ENCODE data around the gene UFD1. TPM values are rescaled to one million over a fixed set of nuclear protein-coding genes. Genes with fewer than 3 reads are reported as not detected.

Gene UFD1
- total and polyA plus RNA-seq, 9 of the 15 experiments (the other 6 are each of a cell fraction or from before 2014, with no cell fraction given) = 238 to 645 (median 363) TPM

DNA sequence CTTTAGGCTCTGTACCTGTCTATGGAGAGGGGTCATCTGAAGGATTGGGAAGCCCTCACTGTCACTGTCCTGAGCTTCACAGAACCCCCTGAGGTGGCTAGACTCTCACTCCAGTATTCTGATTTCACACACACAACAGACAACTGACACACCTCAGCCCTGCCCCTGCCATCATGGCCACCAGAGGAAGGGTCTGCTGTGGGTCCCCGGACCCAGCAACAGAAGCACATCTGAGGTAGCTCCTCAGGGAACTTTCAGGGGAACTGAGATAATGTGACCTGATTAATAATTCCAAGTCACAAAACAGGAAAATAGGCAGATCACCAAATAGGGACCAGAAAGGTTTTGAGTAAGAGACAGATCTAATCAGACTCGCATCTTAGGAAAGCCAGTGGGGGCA, 24.0 kb downstream of the UFD1 start:
- ChIA-PET CTCF (ENCODE audit: low intra/inter-chr PET ratio) (no interaction called here), POLR2A (interaction anchor here (0.8 to 7.8 kb wide), 7 partner anchors 9 to 28 kb away, joined by 3 to 131 read pairs (median 8); partner anchors contain the start of genes C22orf39 and HIRA)
- no peaks in the 10 kb centered on the region for H3K9me3 ChIP-seq (replicated peaks; ENCODE audit: control insufficient read depth, insufficient read depth, low read depth, low read length)
- no peak overlapping the region for H3K27ac ChIP-seq (ENCODE audit: extremely low read depth, low read depth, low read length)
- no peak overlapping the region for H3K4me3 ChIP-seq
- H3K27me3 ChIP-seq (ENCODE audit: control insufficient read depth in 2 of 2, insufficient read depth in 2 of 2, low read length in 2 of 2) = no peaks in the 10 kb centered on the region
- H3K4me1 ChIP-seq (replicated peaks in 1 of 2; ENCODE audit: control insufficient read depth in 2 of 2, insufficient read depth in 2 of 2, low read length in 2 of 2) = no peaks in the 10 kb centered on the region
- H3K9me1 ChIP-seq (ENCODE audit: control insufficient read depth, insufficient read depth, low read length) = no peaks in the 10 kb centered on the region
- H4K20me1 ChIP-seq (replicated peaks; ENCODE audit: control insufficient read depth, insufficient read depth, low read length) = 0 out of 2 replicates have a peak, but pooled peaks cover 3% of the 10 kb centered on the region
- no peak overlapping the region for H3K4me2 ChIP-seq (ENCODE audit: insufficient read depth, low read length)
- no peaks in the 10 kb centered on the region for H3K79me2 ChIP-seq (ENCODE audit: control insufficient read depth, insufficient read depth, low read length)
- H3K9ac ChIP-seq (ENCODE audit: insufficient read depth in 1 of 2, low read depth in 2 of 2, low read length in 2 of 2) = no peak overlapping the region
- no peak overlapping the region for H2AFZ ChIP-seq (ENCODE audit: low read depth, low read length)
- BruUV-seq (replicated peaks) = no TSS peak
- ATAC-seq (no peak), FAIRE-seq (no peak), DNase-seq (ENCODE audit: extremely low read depth in 1 of 4, low spot score in 3 of 4) (no peak)
- 93% methylated on average over 2 of the region's 2 CpGs for WGBS (ENCODE audit: insufficient coverage, low coverage, missing lambda C conversion rate)
- H3K36me3 ChIP-seq (ENCODE audit: control insufficient read depth, insufficient read depth, low read length) = peaks cover 96% of the 10 kb centered on the region
- intact Hi-C loops (cut with micrococcal nuclease) = no loop called here
- TF ChIP-seq PRMT5 (CRISPR knock-in tag; IDR thresholded peaks at IDR 0.05) = 0 out of 2 replicates have a peak, but pooled peaks have one; percentile 29
- peak; percentile 3; the same call in 1 of the 2 replicates for TF ChIP-seq PHB (CRISPR knock-in tag; IDR thresholded peaks at IDR 0.05)
- TF ChIP-seq GATA2 (CRISPR knock-in tag; IDR thresholded peaks at IDR 0.05) = no peak
- 0 out of 2 replicates have a peak, but pooled peaks have one; percentile 2 for TF ChIP-seq HDAC6 (IDR thresholded peaks at IDR 0.05; ENCODE audit: low read depth, low read length)
- TF ChIP-seq ZNF696 (CRISPR knock-in tag; conservative IDR thresholded peaks at IDR 0.05) = no peak
- 0 out of 2 replicates have a peak, but pooled peaks have one; percentile 9 for TF ChIP-seq ZFP91 (CRISPR knock-in tag; IDR thresholded peaks at IDR 0.05)
- TF ChIP-seq ZNF77 (CRISPR knock-in tag; IDR thresholded peaks at IDR 0.05) = 0 out of 2 replicates have a peak, but pooled peaks have one; percentile 54
- in situ Hi-C loops (cut with MboI) = no loop called here
